Sigmoid colon (tissue), 4 donors: ENCODE results near the gene TSPAN16.
"Not testable (repeated sequence)": the region's sequence is repeated elsewhere in the genome, so short reads cannot be mapped to it uniquely, and the experiment has no call there.

Experiments
- CTCF ChIP-seq, 4 experiments: fragments of 450-650 bp in 3 of 4; fragments of 200-600 bp in 1 of 4; IDR thresholded peaks; one replicate each; pipeline ENCODE4 v1.5.1; 2016 to 2019; ENCODE audit warnings: antibody characterized with exemption in 4 of 4, mild to moderate bottlenecking in 3 of 4, moderate library complexity in 2 of 4
- EP300 ChIP-seq, 4 donors: sonication (generic); formaldehyde crosslinking; IDR thresholded peaks; one replicate each; pipeline ENCODE4 v1.6.1; 2017; ENCODE audit warnings: antibody characterized with exemption in 4 of 4
- POLR2A ChIP-seq, 2 donors: fragments of 450-650 bp; IDR thresholded peaks; one replicate each; pipeline ENCODE4 v1.6.1; 2016; ENCODE audit warnings: antibody characterized with exemption in 2 of 2, mild to moderate bottlenecking in 2 of 2, moderate library complexity in 2 of 2

- TF ChIP-seq EP300, CTCF, POLR2A (IDR thresholded peaks at IDR 0.05): not testable (repeated sequence)
Measured at GRCh38 chr19:11320278-11320995, 24.5 kb downstream of the TSPAN16 start.
